ENCODE results near the gene PRKAR2A.

DNA sequence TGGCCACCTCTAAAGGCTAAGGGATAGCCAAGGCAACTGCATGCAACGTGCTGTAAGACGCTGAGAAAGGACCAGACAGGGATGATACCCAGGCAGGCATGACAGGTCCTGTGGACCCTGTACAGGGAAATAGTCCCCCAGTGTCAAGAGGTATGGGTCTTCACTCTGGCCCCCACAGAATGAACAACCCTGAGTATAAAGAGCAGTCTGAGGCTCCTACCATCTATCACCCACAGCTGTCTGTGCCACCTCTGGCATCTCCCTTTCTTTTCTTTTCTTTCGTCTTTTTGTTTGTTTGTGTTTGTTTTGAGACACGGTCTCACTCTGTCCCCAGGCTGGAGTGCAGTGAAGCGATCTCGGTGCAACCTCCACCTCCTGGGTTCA is 32.3 kb upstream of the PRKAR2A start:
- TF ChIP-seq, protein P1, sequence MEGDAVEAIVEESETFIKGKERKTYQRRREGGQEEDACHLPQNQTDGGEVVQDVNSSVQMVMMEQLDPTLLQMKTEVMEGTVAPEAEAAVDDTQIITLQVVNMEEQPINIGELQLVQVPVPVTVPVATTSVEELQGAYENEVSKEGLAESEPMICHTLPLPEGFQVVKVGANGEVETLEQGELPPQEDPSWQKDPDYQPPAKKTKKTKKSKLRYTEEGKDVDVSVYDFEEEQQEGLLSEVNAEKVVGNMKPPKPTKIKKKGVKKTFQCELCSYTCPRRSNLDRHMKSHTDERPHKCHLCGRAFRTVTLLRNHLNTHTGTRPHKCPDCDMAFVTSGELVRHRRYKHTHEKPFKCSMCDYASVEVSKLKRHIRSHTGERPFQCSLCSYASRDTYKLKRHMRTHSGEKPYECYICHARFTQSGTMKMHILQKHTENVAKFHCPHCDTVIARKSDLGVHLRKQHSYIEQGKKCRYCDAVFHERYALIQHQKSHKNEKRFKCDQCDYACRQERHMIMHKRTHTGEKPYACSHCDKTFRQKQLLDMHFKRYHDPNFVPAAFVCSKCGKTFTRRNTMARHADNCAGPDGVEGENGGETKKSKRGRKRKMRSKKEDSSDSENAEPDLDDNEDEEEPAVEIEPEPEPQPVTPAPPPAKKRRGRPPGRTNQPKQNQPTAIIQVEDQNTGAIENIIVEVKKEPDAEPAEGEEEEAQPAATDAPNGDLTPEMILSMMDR (IDR thresholded peaks at IDR 0.05) = no peak
- no peak for TF ChIP-seq POLR2A (IDR thresholded peaks at IDR 0.05)
